OCI-M2 (cell line): ENCODE data around the gene CLVS2.

ENCODE experiments used
- DNase-seq: peaks from one replicate; lab custom pipeline; 2025; ENCODE audit not compliant: unreplicated experiment; lab: John Stamatoyannopoulos, UW

The CLVS2 gene

GRCh38 chr6:122995921-122996793 lies at the start of gene CLVS2:
TSS of gene CLVS2 (plus strand) at chr6:122996235. CDS start at chr6:122997778, 1,543 bp downstream.
- no peak for DNase-seq

- no peak for DNase-seq
Measured at GRCh38 chr6:122947355-122947754, 48.7 kb upstream of the CLVS2 start.

GRCh38 chr6:122953766-122954165 lies 42.3 kb upstream of the CLVS2 start:
- DNase-seq: no peak

GRCh38 chr6:122956376-122956775 lies 39.7 kb upstream of the CLVS2 start:
- DNase-seq: no peak

- DNase-seq: no peak
Measured at GRCh38 chr6:122962000-122962624, 33.9 kb upstream of the CLVS2 start.

- DNase-seq: no peak
Measured at GRCh38 chr6:122969999-122970533, 26.0 kb upstream of the CLVS2 start.

GRCh38 chr6:122977180-122977579 lies 18.9 kb upstream of the CLVS2 start:
- no peak for DNase-seq

GRCh38 chr6:122984393-122984792 lies 11.6 kb upstream of the CLVS2 start:
- DNase-seq: no peak

GRCh38 chr6:122994256-122994655 lies 1.8 kb upstream of the CLVS2 start:
- no peak for DNase-seq

- DNase-seq: no peak
Measured at GRCh38 chr6:122996794-122997505, 915 bp downstream of the CLVS2 start.

- DNase-seq: no peak
Measured at GRCh38 chr6:122997541-122998150, 1.6 kb downstream of the CLVS2 start.

- DNase-seq: no peak
Measured at GRCh38 chr6:122998403-122998975, 2.5 kb downstream of the CLVS2 start.

GRCh38 chr6:123000244-123000770 lies 4.3 kb downstream of the CLVS2 start:
- DNase-seq: no peak

- DNase-seq: no peak
Measured at GRCh38 chr6:123001540-123001939, 5.5 kb downstream of the CLVS2 start.

- DNase-seq: no peak
Measured at GRCh38 chr6:123007885-123008284, 11.8 kb downstream of the CLVS2 start.

GRCh38 chr6:123009059-123009458 lies 13.0 kb downstream of the CLVS2 start:
- DNase-seq: no peak

- DNase-seq: no peak
Measured at GRCh38 chr6:123014835-123015234, 18.8 kb downstream of the CLVS2 start.

- DNase-seq: no peak
Measured at GRCh38 chr6:123016431-123017103, 20.5 kb downstream of the CLVS2 start.

GRCh38 chr6:123017104-123017682 lies 21.2 kb downstream of the CLVS2 start:
- no peak for DNase-seq

- no peak for DNase-seq
Measured at GRCh38 chr6:123022975-123023374, 26.9 kb downstream of the CLVS2 start.
